ENCODE data around the gene EEA1. TPM values are rescaled to one million over a fixed set of nuclear protein-coding genes. Genes with fewer than 3 reads are reported as not detected.
"Not testable (repeated sequence)": the region's sequence is repeated elsewhere in the genome, so short reads cannot be mapped to it uniquely, and the experiment has no call there.

Gene EEA1
- total RNA-seq, 1 donor from 2014 or later: 13.7 TPM

- intact Hi-C loops (cut with micrococcal nuclease): no loop called here
Measured at GRCh38 chr12:92756898-92757596, 172.0 kb downstream of the EEA1 start.

- intact Hi-C loops (cut with micrococcal nuclease): no loop called here
Measured at GRCh38 chr12:92753976-92754885, 174.9 kb downstream of the EEA1 start.

- intact Hi-C loops (cut with micrococcal nuclease): not testable (repeated sequence)
Measured at GRCh38 chr12:92749691-92750090, 179.4 kb downstream of the EEA1 start.

GRCh38 chr12:92747151-92747550, 181.9 kb downstream of the EEA1 start:
- intact Hi-C loops (cut with micrococcal nuclease): no loop called here

GRCh38 chr12:92745856-92746550, 183.1 kb downstream of the EEA1 start:
- intact Hi-C loops (cut with micrococcal nuclease): no loop called here

GRCh38 chr12:92743026-92743425, 186.1 kb downstream of the EEA1 start:
- intact Hi-C loops (cut with micrococcal nuclease): no loop called here

GRCh38 chr12:92740411-92740810, 188.7 kb downstream of the EEA1 start:
- intact Hi-C loops (cut with micrococcal nuclease): no loop called here

- intact Hi-C loops (cut with micrococcal nuclease): no loop called here
Measured at GRCh38 chr12:92739113-92739512, 190.0 kb downstream of the EEA1 start.

GRCh38 chr12:92737855-92738850, 190.9 kb downstream of the EEA1 start:
- intact Hi-C loops (cut with micrococcal nuclease): no loop called here

- intact Hi-C loops (cut with micrococcal nuclease): no loop called here
Measured at GRCh38 chr12:92736605-92737004, 192.5 kb downstream of the EEA1 start.

GRCh38 chr12:92735131-92735721, 193.9 kb downstream of the EEA1 start:
- intact Hi-C loops (cut with micrococcal nuclease): no loop called here

- intact Hi-C loops (cut with micrococcal nuclease): no loop called here
Measured at GRCh38 chr12:92733661-92734060, 195.4 kb downstream of the EEA1 start.

- intact Hi-C loops (cut with micrococcal nuclease): no loop called here
Measured at GRCh38 chr12:92733181-92733580, 195.9 kb downstream of the EEA1 start.

- intact Hi-C loops (cut with micrococcal nuclease): no loop called here
Measured at GRCh38 chr12:92732716-92733115, 196.4 kb downstream of the EEA1 start.

- intact Hi-C loops (cut with micrococcal nuclease): no loop called here
Measured at GRCh38 chr12:92732216-92732615, 196.9 kb downstream of the EEA1 start.

- intact Hi-C loops (cut with micrococcal nuclease): no loop called here
Measured at GRCh38 chr12:92730758-92731157, 198.3 kb downstream of the EEA1 start.

GRCh38 chr12:92729773-92730305, 199.3 kb downstream of the EEA1 start:
- intact Hi-C loops (cut with micrococcal nuclease): no loop called here

GRCh38 chr12:92726850-92727249, 202.2 kb downstream of the EEA1 start:
- intact Hi-C loops (cut with micrococcal nuclease): no loop called here

- intact Hi-C loops (cut with micrococcal nuclease): no loop called here
Measured at GRCh38 chr12:92722897-92723296, 206.2 kb downstream of the EEA1 start.

- intact Hi-C loops (cut with micrococcal nuclease): no loop called here
Measured at GRCh38 chr12:92721656-92722055, 207.4 kb downstream of the EEA1 start.

Data from T-helper 1 cell treated with Interleukin-12 subunit alpha and Interleukin-12 subunit beta and Interleukin-4 antibody, amounts not matched to agents 30 ng/mL and 1 ng/mL, for 36 hours (primary cell).